ENCODE data around the gene CELA3B.

Gene CELA3B

DNA sequence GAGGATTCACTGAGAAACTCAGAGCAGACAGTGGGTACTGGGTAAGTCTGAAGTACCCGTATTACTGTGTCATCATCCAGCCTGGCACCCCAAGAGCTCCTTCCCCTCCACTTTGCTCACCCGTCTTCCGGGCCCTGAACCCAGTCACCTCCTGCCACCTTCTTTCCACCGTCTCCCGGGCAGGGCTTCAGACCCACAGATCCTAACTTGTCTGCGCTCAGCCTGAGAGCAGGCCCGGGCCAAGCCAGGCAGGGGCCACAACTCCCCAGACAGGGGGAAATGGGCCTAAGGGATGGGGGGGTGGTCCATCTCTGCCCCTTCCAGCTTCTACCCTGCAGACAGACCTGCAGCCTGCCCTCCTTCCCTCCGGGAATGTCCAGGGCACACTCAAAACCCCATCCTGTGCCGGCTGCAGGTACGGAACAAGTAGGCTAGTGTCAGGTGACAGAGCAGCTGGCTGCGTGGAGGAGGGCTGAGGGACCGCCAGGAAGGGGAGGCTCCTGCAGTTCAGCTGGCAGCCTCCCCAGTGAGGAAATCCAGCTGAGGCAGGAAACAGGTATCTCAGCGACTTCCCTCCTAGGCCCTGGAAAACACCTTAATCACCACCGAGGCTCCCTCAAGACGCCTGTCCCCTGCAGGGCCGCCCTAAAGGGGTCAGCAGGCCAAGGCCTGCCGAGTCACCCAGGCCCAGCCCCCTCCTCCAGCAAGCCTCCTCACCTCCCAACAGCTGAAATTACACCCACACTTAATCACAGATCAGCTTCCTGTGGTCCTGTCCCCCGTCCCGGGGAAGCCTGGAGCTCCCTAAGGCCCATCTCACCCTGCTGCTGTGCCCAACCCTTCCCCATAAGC is 43.2 kb upstream of the CELA3B start:
- Histone ChIP-seq H3K9me3 (replicated peaks; ENCODE audit: insufficient read depth, low read length) (no peaks in the 10 kb centered on the region), H3F3A (ENCODE audit: insufficient read depth, low read length) (no peaks in the 10 kb centered on the region), H3K27me3 (replicated peaks; ENCODE audit: insufficient read depth, low read length) (peaks cover 9% of the 10 kb centered on the region), H4K20me1 (ENCODE audit: insufficient read depth, low read length) (no peaks in the 10 kb centered on the region), H3K9ac (ENCODE audit: low read length) (no peak overlapping the region), H3K4me2 (ENCODE audit: low read depth, low read length) (no peak overlapping the region), H3K9me2 (replicated peaks; ENCODE audit: insufficient read depth, low read length) (no peaks in the 10 kb centered on the region), H3K4me1 (ENCODE audit: low read length) (no peaks in the 10 kb centered on the region), H3K79me2 (ENCODE audit: low read length) (no peaks in the 10 kb centered on the region), H3K36me3 (replicated peaks; ENCODE audit: insufficient read depth, low read length) (no peaks in the 10 kb centered on the region), H2AFZ (ENCODE audit: low read length) (no peak overlapping the region), H3K4me3 (ENCODE audit: low read length) (no peak overlapping the region), H3K27ac (ENCODE audit: low read length) (no peak overlapping the region)
- no peak for DNase-seq
- TF ChIP-seq EZH2phosphoT487 (IDR thresholded peaks at IDR 0.05; ENCODE audit: low read length) (no peak), EZH2 (optimal IDR thresholded peaks at IDR 0.05; ENCODE audit: low read depth, low read length) (no peak), CTCF (IDR thresholded peaks at IDR 0.05; ENCODE audit: low read length) (no peak)

DNA sequence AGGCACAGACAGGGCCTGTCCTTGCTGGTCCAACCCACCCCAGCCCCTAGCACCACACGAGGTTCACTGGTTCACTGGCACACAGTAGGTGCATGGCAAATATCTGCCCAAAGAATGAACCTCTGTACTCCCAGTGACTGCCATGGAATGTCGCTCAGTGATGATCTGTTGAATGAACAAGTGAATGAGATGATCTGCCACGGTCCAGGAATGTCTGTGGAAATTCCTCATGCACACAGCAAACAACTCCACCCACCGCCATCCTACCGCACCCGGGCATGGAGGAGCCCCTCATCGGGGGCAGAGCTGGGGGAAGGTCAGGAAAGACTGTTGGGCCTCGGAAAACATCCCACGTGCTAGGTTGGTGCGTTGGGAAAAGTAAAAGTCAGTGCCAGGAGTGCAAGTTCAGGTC is 41.4 kb upstream of the CELA3B start:
- Histone ChIP-seq H3K4me3 (ENCODE audit: low read length) (no peak overlapping the region), H3K9me2 (replicated peaks; ENCODE audit: insufficient read depth, low read length) (no peaks in the 10 kb centered on the region), H4K20me1 (ENCODE audit: insufficient read depth, low read length) (no peaks in the 10 kb centered on the region), H3K4me1 (ENCODE audit: low read length) (no peaks in the 10 kb centered on the region), H3K9ac (ENCODE audit: low read length) (no peak overlapping the region), H3K79me2 (ENCODE audit: low read length) (no peaks in the 10 kb centered on the region), H3K4me2 (ENCODE audit: low read depth, low read length) (no peak overlapping the region), H3K36me3 (replicated peaks; ENCODE audit: insufficient read depth, low read length) (no peaks in the 10 kb centered on the region), H3K27ac (ENCODE audit: low read length) (no peak overlapping the region), H3F3A (ENCODE audit: insufficient read depth, low read length) (no peaks in the 10 kb centered on the region), H3K27me3 (replicated peaks; ENCODE audit: insufficient read depth, low read length) (peaks cover 9% of the 10 kb centered on the region), H2AFZ (ENCODE audit: low read length) (no peak overlapping the region), H3K9me3 (replicated peaks; ENCODE audit: insufficient read depth, low read length) (no peaks in the 10 kb centered on the region)
- no peak for TF ChIP-seq CTCF (IDR thresholded peaks at IDR 0.05; ENCODE audit: low read length)
- no peak for DNase-seq

DNA sequence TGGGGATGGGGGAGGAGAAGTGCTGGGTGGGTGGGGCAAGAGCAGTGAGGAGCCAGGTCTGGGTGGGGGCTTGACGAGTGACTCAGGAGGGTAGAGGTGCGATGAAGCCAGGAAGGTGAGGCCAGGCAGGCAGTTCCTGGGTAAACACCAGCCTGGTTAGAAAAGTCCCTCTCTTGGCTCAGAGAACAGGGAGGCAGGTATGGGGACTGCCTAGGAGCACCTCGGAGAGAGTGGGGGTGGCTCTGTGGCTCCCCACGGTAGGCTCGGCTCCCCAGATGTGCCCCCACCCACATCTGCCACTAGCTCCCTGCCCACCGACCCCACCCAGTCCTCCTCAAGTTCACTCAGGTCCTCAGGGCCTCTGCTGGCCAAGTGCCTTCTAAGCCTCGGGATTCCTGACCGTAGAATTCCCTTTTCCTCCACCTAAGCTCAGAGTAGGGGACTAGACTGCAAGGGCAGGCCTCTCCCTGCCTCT is 40.9 kb upstream of the CELA3B start:
- Histone ChIP-seq H3K4me1 (ENCODE audit: low read length) (no peaks in the 10 kb centered on the region), H3K27me3 (replicated peaks; ENCODE audit: insufficient read depth, low read length) (peaks cover 9% of the 10 kb centered on the region), H3K4me2 (ENCODE audit: low read depth, low read length) (no peak overlapping the region), H3K79me2 (ENCODE audit: low read length) (no peaks in the 10 kb centered on the region), H3K36me3 (replicated peaks; ENCODE audit: insufficient read depth, low read length) (no peaks in the 10 kb centered on the region), H3K9ac (ENCODE audit: low read length) (no peak overlapping the region), H3K9me2 (replicated peaks; ENCODE audit: insufficient read depth, low read length) (no peaks in the 10 kb centered on the region), H4K20me1 (ENCODE audit: insufficient read depth, low read length) (no peaks in the 10 kb centered on the region), H2AFZ (ENCODE audit: low read length) (no peak overlapping the region), H3K4me3 (ENCODE audit: low read length) (no peak overlapping the region), H3K9me3 (replicated peaks; ENCODE audit: insufficient read depth, low read length) (no peaks in the 10 kb centered on the region), H3F3A (ENCODE audit: insufficient read depth, low read length) (no peaks in the 10 kb centered on the region), H3K27ac (ENCODE audit: low read length) (no peak overlapping the region)
- TF ChIP-seq CTCF (IDR thresholded peaks at IDR 0.05; ENCODE audit: low read length) (no peak), EZH2phosphoT487 (IDR thresholded peaks at IDR 0.05; ENCODE audit: low read length) (no peak), EZH2 (optimal IDR thresholded peaks at IDR 0.05; ENCODE audit: low read depth, low read length) (no peak)
- DNase-seq, result no peak
